Measurements from ENCODE around the gene SDF2L1.
"Not testable (repeated sequence)": the region's sequence is repeated elsewhere in the genome, so short reads cannot be mapped to it uniquely, and the experiment has no call there.

The SDF2L1 gene

GRCh38 chr22:21665047-21665851 lies 23.1 kb downstream of the SDF2L1 start:
- no peak for FAIRE-seq

GRCh38 chr22:21666786-21667185 lies 24.7 kb downstream of the SDF2L1 start:
- no peak for FAIRE-seq

GRCh38 chr22:21669026-21669425 lies 26.9 kb downstream of the SDF2L1 start:
- FAIRE-seq: no peak

- no peak for FAIRE-seq
These were observed 30.1 kb downstream of the SDF2L1 start for GRCh38 chr22:21672107-21672629.

GRCh38 chr22:21673534-21674321 lies 31.6 kb downstream of the SDF2L1 start:
- FAIRE-seq: no peak

- no peak for FAIRE-seq
These were observed 32.6 kb downstream of the SDF2L1 start for GRCh38 chr22:21674638-21675245.

GRCh38 chr22:21677606-21678443 lies 35.7 kb downstream of the SDF2L1 start:
- no peak for FAIRE-seq

- FAIRE-seq: not testable (repeated sequence)
These were observed 36.7 kb downstream of the SDF2L1 start for GRCh38 chr22:21678842-21679241.

- no peak for FAIRE-seq
These were observed 37.3 kb downstream of the SDF2L1 start for GRCh38 chr22:21679383-21679782.

GRCh38 chr22:21680830-21681565 lies 38.9 kb downstream of the SDF2L1 start:
- no peak for FAIRE-seq

- FAIRE-seq: no peak
These were observed 39.7 kb downstream of the SDF2L1 start for GRCh38 chr22:21681566-21682370.

- FAIRE-seq: no peak
These were observed 40.5 kb downstream of the SDF2L1 start for GRCh38 chr22:21682385-21683175.

GRCh38 chr22:21683401-21683811 lies 41.3 kb downstream of the SDF2L1 start:
- FAIRE-seq: no peak

GRCh38 chr22:21684492-21685163 lies 42.5 kb downstream of the SDF2L1 start:
- no peak for FAIRE-seq

GRCh38 chr22:21685164-21685513 lies 43.0 kb downstream of the SDF2L1 start:
- FAIRE-seq: no peak

GRCh38 chr22:21686193-21686608 lies 44.1 kb downstream of the SDF2L1 start:
- FAIRE-seq: no peak

- FAIRE-seq: no peak
These were observed 44.7 kb downstream of the SDF2L1 start for GRCh38 chr22:21686634-21687393.

GRCh38 chr22:21687685-21688259 lies 45.7 kb downstream of the SDF2L1 start:
- no peak for FAIRE-seq

Measured in TTC549 (cell line).